OCI-LY1 (cell line): Measurements from ENCODE around the gene VPS37D.

Experiments used
- EZH2 ChIP-seq: fragments of 200-600 bp; sonication (generic), shearing (Covaris generic); IDR thresholded peaks from 2 replicates; pipeline ENCODE4 v1.8.0; 2017; ENCODE audit warnings: borderline replicate concordance, mixed run types, mild to moderate bottlenecking, antibody characterized with exemption, low read length, moderate library complexity, mixed read lengths
- TF ChIP-seq, protein P1 (sequence below): fragments of 200-600 bp; sonication (generic), shearing (Covaris generic); IDR thresholded peaks from 2 replicates; pipeline ENCODE4 v1.5.1; 2017; ENCODE audit warnings: mild to moderate bottlenecking, antibody characterized with exemption, low read length, moderate library complexity, mixed read lengths

DNA sequence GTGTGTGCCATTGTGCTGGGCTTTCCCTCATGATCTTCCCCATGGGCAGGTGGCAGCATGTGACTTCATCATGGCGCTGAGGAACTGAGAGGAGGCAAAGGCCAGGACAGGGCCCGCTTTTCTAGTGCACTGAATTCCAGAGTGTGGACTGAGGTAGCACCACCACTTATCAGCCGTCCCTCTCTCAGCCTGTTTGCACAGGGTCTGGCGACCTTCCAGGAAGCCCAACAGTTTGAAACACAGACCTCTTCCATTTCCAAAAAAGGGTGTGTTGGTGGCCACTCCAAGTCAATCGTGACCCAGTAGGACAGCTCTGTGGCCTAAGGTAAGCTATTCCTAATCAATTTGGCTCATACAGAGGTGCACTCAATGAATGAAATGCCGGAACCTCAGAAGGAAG, 11.2 kb downstream of the VPS37D start:
- TF ChIP-seq, protein P1, sequence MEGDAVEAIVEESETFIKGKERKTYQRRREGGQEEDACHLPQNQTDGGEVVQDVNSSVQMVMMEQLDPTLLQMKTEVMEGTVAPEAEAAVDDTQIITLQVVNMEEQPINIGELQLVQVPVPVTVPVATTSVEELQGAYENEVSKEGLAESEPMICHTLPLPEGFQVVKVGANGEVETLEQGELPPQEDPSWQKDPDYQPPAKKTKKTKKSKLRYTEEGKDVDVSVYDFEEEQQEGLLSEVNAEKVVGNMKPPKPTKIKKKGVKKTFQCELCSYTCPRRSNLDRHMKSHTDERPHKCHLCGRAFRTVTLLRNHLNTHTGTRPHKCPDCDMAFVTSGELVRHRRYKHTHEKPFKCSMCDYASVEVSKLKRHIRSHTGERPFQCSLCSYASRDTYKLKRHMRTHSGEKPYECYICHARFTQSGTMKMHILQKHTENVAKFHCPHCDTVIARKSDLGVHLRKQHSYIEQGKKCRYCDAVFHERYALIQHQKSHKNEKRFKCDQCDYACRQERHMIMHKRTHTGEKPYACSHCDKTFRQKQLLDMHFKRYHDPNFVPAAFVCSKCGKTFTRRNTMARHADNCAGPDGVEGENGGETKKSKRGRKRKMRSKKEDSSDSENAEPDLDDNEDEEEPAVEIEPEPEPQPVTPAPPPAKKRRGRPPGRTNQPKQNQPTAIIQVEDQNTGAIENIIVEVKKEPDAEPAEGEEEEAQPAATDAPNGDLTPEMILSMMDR = no peak
- no peak for TF ChIP-seq EZH2
